NCI-H82 (cell line): ENCODE results near the gene RECQL5.
A peak's percentile ranks its signal among the peaks of the same experiment; 100 is the strongest.

Source experiments
- DNase-seq: peaks from one replicate; lab custom pipeline; 2025; lab: John Stamatoyannopoulos, UW

RECQL5 gene

GRCh38 chr17:75633486-75634375 is 33.2 kb downstream of the RECQL5 start:
- DNase-seq, result peak; percentile 95

- DNase-seq, result peak; percentile 81
Observed at GRCh38 chr17:75632863-75633485, 34.0 kb downstream of the RECQL5 start, which contains the start of gene SMIM5. SMIM5 (plus strand) TSS chr17:75633434; CDS start chr17:75640202, 6,768 bp downstream.

GRCh38 chr17:75632428-75632827 is 34.5 kb downstream of the RECQL5 start:
- DNase-seq, result no peak

GRCh38 chr17:75631353-75631752 is 35.6 kb downstream of the RECQL5 start:
- no peak for DNase-seq

- DNase-seq, result no peak
Observed at GRCh38 chr17:75630071-75630917, 36.7 kb downstream of the RECQL5 start.

GRCh38 chr17:75629157-75629556 is 37.8 kb downstream of the RECQL5 start:
- no peak for DNase-seq

- peak; percentile 36 for DNase-seq
Observed at GRCh38 chr17:75628425-75628824, 38.5 kb downstream of the RECQL5 start.

GRCh38 chr17:75627094-75627493 is 39.9 kb downstream of the RECQL5 start:
- no peak for DNase-seq

GRCh38 chr17:75626496-75627038 is 40.4 kb downstream of the RECQL5 start:
- DNase-seq, result peak; percentile 28

- DNase-seq, result peak; percentile 84
Observed at GRCh38 chr17:75625813-75626486, 41.0 kb downstream of the RECQL5 start.

- DNase-seq, result no peak
Observed at GRCh38 chr17:75624714-75625345, 42.1 kb downstream of the RECQL5 start.

GRCh38 chr17:75624021-75624420 is 42.9 kb downstream of the RECQL5 start:
- DNase-seq, result no peak

GRCh38 chr17:75623386-75623785 is 43.6 kb downstream of the RECQL5 start:
- DNase-seq, result no peak

- no peak for DNase-seq
Observed at GRCh38 chr17:75622771-75623273, 44.1 kb downstream of the RECQL5 start.

GRCh38 chr17:75622076-75622475 is 44.9 kb downstream of the RECQL5 start:
- DNase-seq, result no peak

- DNase-seq, result no peak
Observed at GRCh38 chr17:75621489-75621888, 45.5 kb downstream of the RECQL5 start.

GRCh38 chr17:75619506-75620431 is 47.2 kb downstream of the RECQL5 start:
- DNase-seq, result peak; percentile 73

GRCh38 chr17:75617675-75618074 is 49.3 kb downstream of the RECQL5 start:
- no peak for DNase-seq

GRCh38 chr17:75617218-75617617 is 49.7 kb downstream of the RECQL5 start:
- DNase-seq, result no peak
